Omental fat pad (tissue), 4 donors: ENCODE results near the gene FOXRED1. TPM values are rescaled to one million over a fixed set of nuclear protein-coding genes. Genes with fewer than 3 reads are reported as not detected.
A peak's percentile ranks its signal among the peaks of the same experiment; 100 is the strongest.

Experiments used
- ATAC-seq: fragments of 150-250 bp; one replicate; pipeline ENCODE4 v1.9.1; 2016; ENCODE audit warnings: mild to moderate bottlenecking, moderate library complexity; ENCODE audit not compliant: low FRiP score
- DNase-seq: peaks from one replicate; pipeline ENCODE4 v3.0.0-alpha.2; 2019; ENCODE audit warnings: low spot score
- total RNA-seq, 4 donors: library from RNA; depleted of rRNA; stranded (reverse); fragments of >200 nt; gene quantifications; one replicate each; pipeline ENCODE4 v1.1.0, GENCODE V29; 2016
- TF ChIP-seq, protein P1 (sequence below), 3 donors: fragments of 450-650 bp; IDR thresholded peaks; one replicate each; pipeline ENCODE4 v1.5.1; 2016 to 2017; ENCODE audit warnings: antibody characterized with exemption in 3 of 3, mild to moderate bottlenecking in 3 of 3, moderate library complexity in 2 of 3

Gene FOXRED1
- total RNA-seq, 4 donors from 2014 or later: 10.2 to 27.3 (median 17.4) TPM

DNA sequence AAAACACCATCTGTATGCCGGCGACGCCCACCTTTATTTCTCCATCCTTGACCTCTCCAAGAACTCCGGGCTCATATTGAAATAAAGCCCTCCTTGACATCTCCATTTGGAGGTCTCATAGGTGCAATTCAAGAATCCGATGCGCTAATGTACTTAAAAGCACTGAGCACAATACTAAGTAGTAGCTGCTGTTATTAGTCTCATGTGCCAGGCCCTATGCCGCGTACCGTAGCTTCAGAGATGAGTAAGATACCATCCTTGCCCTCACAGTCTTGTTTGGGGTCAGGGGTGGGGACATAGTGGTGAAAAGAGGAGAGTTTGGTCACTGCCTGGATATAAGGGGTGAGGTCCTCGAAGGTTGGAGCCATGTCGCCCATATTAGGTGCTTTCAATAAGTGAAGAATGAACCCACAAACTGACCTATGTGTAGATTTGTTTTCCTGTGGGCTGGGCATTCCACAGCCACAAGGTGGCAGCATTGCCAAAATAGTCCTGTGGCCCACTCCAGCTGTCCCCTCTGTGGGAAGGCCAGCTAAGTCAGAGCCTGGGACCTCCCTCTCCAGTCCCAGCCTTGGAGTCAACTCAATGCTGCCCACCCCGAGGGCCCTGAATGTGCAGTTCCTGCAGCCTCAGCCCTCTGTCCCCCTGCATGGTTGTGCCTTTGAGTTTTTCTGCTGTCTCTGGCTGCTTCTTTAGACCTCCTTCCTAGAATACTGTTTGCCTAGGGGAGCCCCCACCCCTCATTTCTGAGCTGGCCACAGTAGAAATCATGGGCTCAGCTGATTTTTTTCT lies 41.4 kb downstream of the FOXRED1 start:
- ATAC-seq (peak; percentile 80), DNase-seq (peak; percentile 65)
- TF ChIP-seq, protein P1, sequence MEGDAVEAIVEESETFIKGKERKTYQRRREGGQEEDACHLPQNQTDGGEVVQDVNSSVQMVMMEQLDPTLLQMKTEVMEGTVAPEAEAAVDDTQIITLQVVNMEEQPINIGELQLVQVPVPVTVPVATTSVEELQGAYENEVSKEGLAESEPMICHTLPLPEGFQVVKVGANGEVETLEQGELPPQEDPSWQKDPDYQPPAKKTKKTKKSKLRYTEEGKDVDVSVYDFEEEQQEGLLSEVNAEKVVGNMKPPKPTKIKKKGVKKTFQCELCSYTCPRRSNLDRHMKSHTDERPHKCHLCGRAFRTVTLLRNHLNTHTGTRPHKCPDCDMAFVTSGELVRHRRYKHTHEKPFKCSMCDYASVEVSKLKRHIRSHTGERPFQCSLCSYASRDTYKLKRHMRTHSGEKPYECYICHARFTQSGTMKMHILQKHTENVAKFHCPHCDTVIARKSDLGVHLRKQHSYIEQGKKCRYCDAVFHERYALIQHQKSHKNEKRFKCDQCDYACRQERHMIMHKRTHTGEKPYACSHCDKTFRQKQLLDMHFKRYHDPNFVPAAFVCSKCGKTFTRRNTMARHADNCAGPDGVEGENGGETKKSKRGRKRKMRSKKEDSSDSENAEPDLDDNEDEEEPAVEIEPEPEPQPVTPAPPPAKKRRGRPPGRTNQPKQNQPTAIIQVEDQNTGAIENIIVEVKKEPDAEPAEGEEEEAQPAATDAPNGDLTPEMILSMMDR (IDR thresholded peaks at IDR 0.05): peak in 1 of 3 donors; percentile 58

DNA sequence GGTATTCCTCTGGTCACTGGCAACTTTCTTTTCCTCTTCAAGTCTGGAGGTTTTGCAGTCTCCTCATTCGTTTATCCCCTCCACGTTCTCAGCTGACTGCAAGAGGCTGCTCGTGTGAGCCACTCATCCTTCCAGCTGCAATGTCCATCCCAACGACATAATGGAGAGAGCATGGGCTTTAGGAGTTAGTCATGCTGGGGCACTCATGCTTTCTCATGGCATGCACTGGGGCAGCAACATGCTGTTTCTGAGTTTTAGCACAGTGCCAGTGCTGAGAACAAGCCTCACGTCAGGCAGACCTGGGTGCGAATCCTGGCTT lies 42.0 kb downstream of the FOXRED1 start:
- TF ChIP-seq, protein P1 (IDR thresholded peaks at IDR 0.05): no peak
- ATAC-seq (no peak), DNase-seq (no peak)

GRCh38 chr11:126311401-126312291 lies 42.7 kb downstream of the FOXRED1 start:
- no peak for ATAC-seq
- TF ChIP-seq, protein P1 (IDR thresholded peaks at IDR 0.05): no peak
- no peak for DNase-seq

- TF ChIP-seq, protein P1 (IDR thresholded peaks at IDR 0.05): no peak
- DNase-seq: no peak
- no peak for ATAC-seq
These were observed 44.0 kb downstream of the FOXRED1 start for GRCh38 chr11:126312961-126313360.

DNA sequence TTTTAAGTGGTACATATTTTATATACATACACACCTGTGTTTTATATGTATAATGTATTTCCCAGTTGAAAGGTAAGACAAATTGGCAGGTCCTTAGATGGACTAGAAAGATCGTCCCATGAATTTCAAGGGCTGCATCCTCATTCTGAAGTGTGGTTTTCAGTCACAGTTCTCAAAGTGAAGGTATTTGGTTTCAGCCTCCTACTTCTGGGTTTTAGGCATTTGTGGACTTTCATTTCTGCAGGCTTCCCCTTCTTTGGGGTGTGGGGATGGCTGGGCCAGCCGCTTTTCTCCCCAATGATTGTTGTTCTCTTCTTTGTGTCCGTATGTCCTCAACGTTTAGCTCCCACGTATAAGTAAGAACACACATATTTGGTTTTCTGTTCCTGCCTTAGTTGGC lies 44.9 kb downstream of the FOXRED1 start:
- TF ChIP-seq, protein P1 (IDR thresholded peaks at IDR 0.05): no peak
- no peak for DNase-seq
- ATAC-seq: no peak

DNA sequence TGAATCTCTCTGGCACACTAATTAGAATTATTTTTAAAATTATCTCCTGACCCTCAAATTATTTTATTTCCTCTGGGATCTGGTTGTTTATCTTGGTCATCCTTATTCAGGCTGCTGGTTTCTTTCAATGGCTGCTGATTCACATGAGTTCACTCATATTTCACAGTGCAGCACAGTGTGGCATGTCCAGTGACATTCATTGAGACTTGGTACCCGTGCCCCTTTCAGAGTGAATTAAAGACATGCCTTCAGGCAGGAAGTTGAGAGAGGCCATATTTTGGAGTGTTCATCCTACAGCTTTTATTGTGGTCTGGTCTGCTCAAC lies 48.4 kb downstream of the FOXRED1 start:
- ATAC-seq: no peak
- TF ChIP-seq, protein P1 (IDR thresholded peaks at IDR 0.05): no peak
- DNase-seq: no peak
